SK-MEL-5 (cell line): Measurements from ENCODE around the gene SIGLEC1. TPM values are rescaled to one million over a fixed set of nuclear protein-coding genes. Genes with fewer than 3 reads are reported as not detected.
A peak's percentile ranks its signal among the peaks of the same experiment; 100 is the strongest.

Experiments used
- DNase-seq: peaks from one replicate; pipeline ENCODE4 v3.0.0-alpha.2; 2016; ENCODE audit warnings: low read depth, low spot score
- in situ Hi-C: cut with HindIII; loops from 2 replicates; pipeline ENCODE4 v1.10.0; 2016; ENCODE audit warnings: low sequenced_read_pairs, high pct_unique_total_duplicates, low pct_unique_long_range_greater_than_20kb
- total RNA-seq: library from RNA; depleted of rRNA; stranded (reverse); fragments of >200 nt; shearing (Covaris generic); gene quantifications from 2 replicates; pipeline ENCODE4 v1.2.3, GENCODE V29; 2014

Gene SIGLEC1
- total RNA-seq, 1 experiment from 2014 or later = not detected

- in situ Hi-C loops = no loop called here
- DNase-seq = no peak
These were observed 19.0 kb downstream of the SIGLEC1 start for GRCh38 chr20:3693376-3693775.

DNA sequence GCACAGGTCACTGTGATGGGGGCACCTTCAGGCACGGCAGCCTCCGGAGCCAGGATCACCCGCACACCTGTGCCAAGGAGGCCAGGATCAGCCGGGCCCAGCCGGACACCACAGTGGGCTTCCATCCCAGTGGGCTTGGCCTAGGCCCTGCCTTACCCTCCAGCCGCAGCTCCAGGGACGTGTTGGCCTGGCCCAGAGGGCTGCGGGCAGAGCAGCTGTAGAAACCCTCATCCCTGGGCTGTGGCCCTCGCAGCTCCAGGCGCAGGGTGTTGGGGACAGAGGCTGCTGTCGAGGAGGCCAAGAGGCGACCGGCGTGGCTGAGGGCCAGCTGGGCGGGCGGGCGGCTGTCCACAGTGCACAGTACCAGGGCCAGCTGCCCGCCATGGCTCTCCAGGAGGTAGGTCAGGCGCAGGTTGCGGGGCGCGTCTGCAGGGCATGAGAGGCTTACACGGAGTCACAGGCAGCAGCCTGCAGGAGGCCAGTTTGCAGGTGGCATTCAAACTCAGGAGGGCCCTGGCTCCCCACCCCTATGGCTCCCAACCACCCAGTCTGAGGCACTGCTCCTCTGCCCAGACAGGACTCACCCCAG lies 19.6 kb downstream of the SIGLEC1 start:
- DNase-seq = no peak
- in situ Hi-C loops = no loop called here

DNA sequence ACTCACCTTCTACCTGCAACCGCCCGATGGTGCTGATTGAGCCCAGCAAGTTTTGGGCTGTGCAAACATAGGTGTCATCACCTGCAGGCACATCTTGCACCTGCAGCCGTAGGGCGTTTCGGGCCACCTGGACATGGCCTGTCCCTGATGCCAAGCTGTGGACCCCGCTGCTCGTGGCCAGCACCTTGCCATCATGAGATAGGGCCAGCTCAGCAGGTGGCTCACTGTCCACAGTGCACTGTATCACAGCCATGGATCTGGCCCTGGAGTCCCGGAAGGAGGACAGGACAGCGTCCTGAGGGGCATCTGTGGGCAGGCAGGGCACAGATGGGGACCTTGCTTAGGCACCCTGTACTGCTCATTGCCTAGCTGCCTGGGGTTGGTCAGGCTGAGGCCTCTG lies 20.5 kb downstream of the SIGLEC1 start:
- in situ Hi-C loops = no loop called here
- DNase-seq = no peak

- in situ Hi-C loops = no loop called here
- no peak for DNase-seq
These were observed 21.1 kb downstream of the SIGLEC1 start for GRCh38 chr20:3691306-3691705.

GRCh38 chr20:3690413-3690812 lies 22.0 kb downstream of the SIGLEC1 start:
- DNase-seq = no peak
- in situ Hi-C loops = no loop called here

DNA sequence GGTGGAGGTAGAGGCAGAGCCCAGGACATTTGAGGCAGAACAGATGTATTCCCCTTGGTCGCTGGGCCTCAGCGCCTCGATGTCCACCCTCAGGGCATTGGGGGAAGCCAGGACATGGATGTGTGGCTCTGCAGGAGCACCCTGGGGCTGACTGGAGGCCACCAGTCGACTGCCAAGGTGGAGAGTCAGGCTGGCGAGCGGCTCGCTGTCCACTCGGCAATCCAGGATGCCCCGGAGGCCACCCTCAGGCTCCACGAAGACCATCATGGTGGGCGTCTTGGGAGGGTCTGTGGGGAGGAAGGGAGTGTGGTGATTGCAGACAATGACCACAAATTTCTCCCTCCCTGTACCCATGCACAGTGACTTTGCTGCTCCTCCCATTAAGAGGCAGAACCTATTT lies 22.4 kb downstream of the SIGLEC1 start:
- in situ Hi-C loops = no loop called here
- DNase-seq = no peak

DNA sequence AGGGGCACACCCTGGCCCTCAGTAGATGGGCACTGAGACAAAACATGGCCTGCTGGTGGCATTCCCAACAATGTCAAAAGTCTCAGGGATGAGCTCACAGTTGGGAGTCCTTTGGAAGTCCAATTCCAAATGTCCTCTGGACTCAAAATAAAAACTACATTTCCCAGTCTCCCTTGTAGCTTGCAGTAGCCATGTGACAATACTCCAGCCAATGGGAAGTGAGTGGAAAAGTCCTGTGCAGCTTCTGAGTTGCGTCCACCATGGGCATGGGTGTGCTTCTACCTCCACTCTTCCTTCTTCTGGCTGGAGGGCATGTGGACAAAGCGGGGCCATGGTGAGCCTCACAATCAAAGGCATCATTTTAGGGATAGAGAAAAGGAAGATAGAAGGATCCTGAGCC lies 24.7 kb downstream of the SIGLEC1 start:
- DNase-seq = peak; percentile 76
- in situ Hi-C loops = no loop called here

GRCh38 chr20:3686867-3687321 lies 25.5 kb downstream of the SIGLEC1 start:
- in situ Hi-C loops = no loop called here
- DNase-seq = no peak

- DNase-seq = no peak
- in situ Hi-C loops = no loop called here
These were observed 26.0 kb downstream of the SIGLEC1 start for GRCh38 chr20:3686421-3686820.

DNA sequence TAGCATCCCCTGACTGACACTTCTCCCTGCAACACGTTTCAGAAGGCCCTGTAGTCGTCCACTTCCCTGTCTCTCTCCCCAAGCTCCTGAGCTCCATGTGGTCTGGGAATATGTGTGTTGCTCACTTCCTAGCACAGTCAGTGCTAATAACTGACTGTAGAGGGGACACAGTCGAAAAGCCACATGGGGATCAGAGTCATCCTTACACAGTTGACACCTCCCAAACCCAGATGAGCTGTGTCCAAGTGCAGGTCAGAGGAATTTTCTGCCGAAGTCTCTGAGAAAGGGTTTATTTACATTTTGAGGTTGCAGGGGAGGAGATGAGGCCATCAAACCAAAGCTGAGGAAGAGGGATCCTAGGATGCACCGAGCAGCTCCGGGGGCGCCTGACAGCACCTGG lies 27.1 kb downstream of the SIGLEC1 start:
- no peak for DNase-seq
- in situ Hi-C loops = no loop called here

GRCh38 chr20:3681931-3682781 lies 30.2 kb downstream of the SIGLEC1 start, which contains the start of gene ADAM33:
ADAM33 (minus strand) TSS chr20:3682010; CDS start chr20:3682004, 6 bp downstream.
- no peak for DNase-seq
- in situ Hi-C loops = no loop called here

GRCh38 chr20:3681352-3681930 lies 31.0 kb downstream of the SIGLEC1 start:
- no peak for DNase-seq
- in situ Hi-C loops = no loop called here

DNA sequence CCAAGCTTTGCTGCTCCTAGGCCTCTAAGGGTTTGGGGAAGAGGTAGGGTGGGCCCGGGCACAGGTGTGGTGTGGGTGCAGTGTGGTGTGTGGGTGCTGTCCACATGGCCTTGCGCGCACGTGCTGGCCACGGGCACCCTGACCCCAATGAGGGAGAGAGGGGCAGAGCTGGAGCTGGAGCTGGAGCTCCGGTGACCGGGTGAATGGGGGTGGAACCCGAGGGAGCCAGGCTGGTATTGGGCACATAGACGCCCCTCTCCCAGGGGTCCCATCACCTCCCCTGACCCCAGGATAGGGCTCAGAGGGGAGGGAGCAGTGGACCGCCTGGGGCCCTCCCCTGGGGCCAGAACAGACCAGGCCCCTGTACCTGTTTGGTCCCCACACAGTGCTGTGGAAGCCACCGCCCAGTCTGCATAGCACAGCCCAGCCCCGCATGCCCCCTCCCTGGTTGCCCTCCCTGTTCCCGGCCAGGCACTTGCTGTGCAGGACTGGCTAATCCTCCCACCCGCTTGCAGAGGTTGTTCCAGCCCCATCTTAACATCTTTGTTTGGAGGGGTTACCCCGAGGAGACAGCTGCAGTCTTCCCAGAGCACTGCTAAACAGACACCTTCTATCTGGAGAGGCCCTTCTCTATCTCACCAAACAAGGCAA lies 31.6 kb downstream of the SIGLEC1 start:
- in situ Hi-C loops = no loop called here
- no peak for DNase-seq

- in situ Hi-C loops = no loop called here
- DNase-seq = no peak
These were observed 32.4 kb downstream of the SIGLEC1 start for GRCh38 chr20:3679749-3680700.

DNA sequence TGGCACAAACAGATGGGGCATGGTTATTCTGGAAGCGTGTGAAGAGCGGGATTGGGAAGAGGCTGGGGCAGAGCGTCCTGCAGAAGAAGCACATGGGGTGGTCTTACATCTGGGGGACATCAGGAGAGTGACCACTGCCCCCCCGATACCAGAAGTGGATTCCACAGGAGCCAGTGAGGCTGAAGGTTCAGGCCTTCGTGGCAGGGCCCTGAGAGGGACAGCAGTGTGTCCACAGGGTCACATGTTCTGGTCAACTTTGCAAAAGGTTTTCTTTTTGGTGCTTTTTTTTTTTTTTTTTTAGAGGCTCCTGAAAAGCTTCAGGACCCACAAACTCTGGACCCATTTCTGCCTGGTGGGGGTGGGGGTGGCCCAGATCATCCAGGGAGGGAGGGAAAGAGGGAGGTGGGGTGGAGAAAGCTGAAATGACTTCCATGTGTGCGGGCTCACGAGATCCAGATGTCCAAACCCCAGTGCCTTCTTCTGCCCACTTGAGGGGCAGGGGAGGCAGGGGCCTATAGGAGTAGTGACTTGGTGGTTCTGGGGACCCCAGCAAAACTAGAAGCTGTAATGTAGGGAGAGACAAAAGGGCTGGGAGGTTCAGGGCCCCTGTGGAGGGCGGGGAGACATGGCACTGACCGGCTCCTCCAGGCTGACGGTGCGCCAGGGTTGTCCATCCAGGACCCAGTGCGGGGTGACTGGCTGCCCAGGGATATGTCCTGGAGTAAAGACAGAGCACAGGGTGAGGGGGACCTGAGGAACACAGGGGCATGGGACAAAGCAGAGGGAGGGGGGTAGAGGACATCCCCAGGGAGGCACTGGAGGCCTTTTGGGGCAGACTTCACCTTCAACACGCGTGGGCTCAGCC lies 33.3 kb downstream of the SIGLEC1 start:
- in situ Hi-C loops = no loop called here
- no peak for DNase-seq

- DNase-seq = no peak
- in situ Hi-C loops = no loop called here
These were observed 34.2 kb downstream of the SIGLEC1 start for GRCh38 chr20:3678198-3678597.
